Thoracic aorta (tissue), 2 donors: ENCODE results near the gene CHN2. TPM values are rescaled to one million over a fixed set of nuclear protein-coding genes. Genes with fewer than 3 reads are reported as not detected.
A peak's percentile ranks its signal among the peaks of the same experiment; 100 is the strongest.

Experiments
- ATAC-seq: fragments of 150-250 bp; one replicate; pipeline ENCODE4 v1.8.0; 2017; ENCODE audit warnings: low read depth; ENCODE audit not compliant: insufficient number of reproducible peaks, low FRiP score
- DNase-seq: peaks from one replicate; pipeline ENCODE4 v3.0.0-alpha.2; 2020; ENCODE audit warnings: low spot score
- H3K27ac ChIP-seq, 2 donors: fragments of 200-600 bp; sonication (generic); 1 replicate in 1 of 2; 2 replicates in 1 of 2; pipeline ENCODE4 v1.5.1; 2016; ENCODE audit warnings: mild to moderate bottlenecking in 2 of 2, moderate library complexity in 2 of 2
- H3K27me3 ChIP-seq: fragments of 200-600 bp; sonication (generic); replicated peaks from 2 replicates; pipeline ENCODE4 v1.6.0; 2016; ENCODE audit warnings: mild to moderate bottlenecking; ENCODE audit not compliant: insufficient read depth
- H3K36me3 ChIP-seq: fragments of 200-600 bp; sonication (generic); one replicate; pipeline ENCODE4 v1.5.1; 2016
- H3K4me1 ChIP-seq, 2 donors: fragments of 200-600 bp; sonication (generic); 1 replicate in 1 of 2; 2 replicates in 1 of 2; pipeline versions ENCODE4 v1.5.1 to v1.6.0; 2016; ENCODE audit warnings: low read depth in 2 of 2, mild to moderate bottlenecking in 1 of 2; ENCODE audit not compliant: control insufficient read depth in 1 of 2
- H3K4me3 ChIP-seq: fragments of 200-600 bp; sonication (generic); 2 replicates; pipeline ENCODE4 v1.5.1; 2016; ENCODE audit warnings: mild to moderate bottlenecking
- H3K9me3 ChIP-seq: fragments of 200-600 bp; sonication (generic); 2 replicates; pipeline ENCODE4 v1.5.1; 2016
- total RNA-seq, 2 donors: library from RNA; depleted of rRNA; stranded (reverse); fragments of >200 nt; gene quantifications; one replicate each; pipeline versions ENCODE4 v1.1.0 to v1.2.3, GENCODE V29; 2016
- TF ChIP-seq, protein P1 (sequence below): fragments of 200-600 bp; sonication (generic); IDR thresholded peaks from one replicate; pipeline ENCODE4 v1.5.1; 2019; ENCODE audit warnings: antibody characterized with exemption

Gene CHN2
- total RNA-seq, 2 donors from 2014 or later: 22.6 to 44.7 TPM

DNA sequence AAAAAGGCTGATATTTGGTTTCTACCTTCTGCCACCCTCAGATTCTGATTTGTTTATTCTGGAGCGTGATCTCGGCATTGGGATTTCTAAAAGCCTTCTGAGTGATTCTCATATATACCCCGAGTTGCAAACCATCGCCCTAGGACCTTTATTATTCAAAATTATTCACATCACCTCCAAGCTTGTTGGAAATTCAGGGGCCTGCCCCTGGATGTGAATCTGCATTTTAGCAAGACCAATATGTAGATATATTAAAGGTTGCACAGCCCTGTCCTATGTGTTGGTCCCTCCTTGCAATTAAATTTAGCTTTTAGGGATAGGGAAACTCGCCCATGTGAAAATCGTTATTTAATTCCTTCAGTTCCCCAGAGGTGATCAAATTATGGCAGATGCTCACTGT, 9.0 kb upstream of the CHN2 start:
- TF ChIP-seq, protein P1, sequence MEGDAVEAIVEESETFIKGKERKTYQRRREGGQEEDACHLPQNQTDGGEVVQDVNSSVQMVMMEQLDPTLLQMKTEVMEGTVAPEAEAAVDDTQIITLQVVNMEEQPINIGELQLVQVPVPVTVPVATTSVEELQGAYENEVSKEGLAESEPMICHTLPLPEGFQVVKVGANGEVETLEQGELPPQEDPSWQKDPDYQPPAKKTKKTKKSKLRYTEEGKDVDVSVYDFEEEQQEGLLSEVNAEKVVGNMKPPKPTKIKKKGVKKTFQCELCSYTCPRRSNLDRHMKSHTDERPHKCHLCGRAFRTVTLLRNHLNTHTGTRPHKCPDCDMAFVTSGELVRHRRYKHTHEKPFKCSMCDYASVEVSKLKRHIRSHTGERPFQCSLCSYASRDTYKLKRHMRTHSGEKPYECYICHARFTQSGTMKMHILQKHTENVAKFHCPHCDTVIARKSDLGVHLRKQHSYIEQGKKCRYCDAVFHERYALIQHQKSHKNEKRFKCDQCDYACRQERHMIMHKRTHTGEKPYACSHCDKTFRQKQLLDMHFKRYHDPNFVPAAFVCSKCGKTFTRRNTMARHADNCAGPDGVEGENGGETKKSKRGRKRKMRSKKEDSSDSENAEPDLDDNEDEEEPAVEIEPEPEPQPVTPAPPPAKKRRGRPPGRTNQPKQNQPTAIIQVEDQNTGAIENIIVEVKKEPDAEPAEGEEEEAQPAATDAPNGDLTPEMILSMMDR: no peak
- Histone ChIP-seq H3K4me1 (peaks cover 0 to 6% of the 10 kb centered on the region in 2 donors), H3K27me3 (no peaks in the 10 kb centered on the region), H3K36me3 (no peaks in the 10 kb centered on the region), H3K27ac (no peak overlapping the region), H3K9me3 (no peaks in the 10 kb centered on the region), H3K4me3 (no peak overlapping the region)
- DNase-seq (no peak), ATAC-seq (no peak)

DNA sequence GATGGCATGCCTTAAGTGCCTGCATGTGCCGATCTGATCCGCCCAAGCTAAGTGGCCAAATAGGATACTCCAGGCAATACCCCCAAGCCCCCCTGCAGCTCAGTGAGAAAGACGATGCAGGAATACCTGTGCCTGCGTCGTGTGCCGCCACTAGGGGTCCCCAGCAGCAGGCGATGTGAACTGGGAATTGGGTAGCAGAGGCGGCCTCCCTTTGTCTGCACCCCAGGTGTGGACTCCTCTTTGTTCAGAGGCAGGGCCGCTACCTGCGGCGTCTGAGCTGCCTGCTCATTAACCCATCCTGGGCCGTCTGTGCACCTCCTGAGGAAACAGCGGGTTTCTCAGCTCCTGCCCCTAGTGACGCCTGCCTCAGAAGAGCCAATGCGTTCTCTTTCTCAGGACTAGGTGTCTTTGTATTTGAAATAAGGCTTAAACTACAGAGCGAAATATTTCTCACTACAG, 4.8 kb upstream of the CHN2 start:
- H3K27me3 ChIP-seq: no peaks in the 10 kb centered on the region
- H3K9me3 ChIP-seq: no peaks in the 10 kb centered on the region
- TF ChIP-seq, protein P1: peak; percentile 66
- no peaks in the 10 kb centered on the region for H3K36me3 ChIP-seq
- H3K4me3 ChIP-seq: no peak overlapping the region
- peaks cover 0 to 6% of the 10 kb centered on the region in 2 donors for H3K4me1 ChIP-seq
- no peak for ATAC-seq
- H3K27ac ChIP-seq: no peak overlapping the region
- DNase-seq: no peak

DNA sequence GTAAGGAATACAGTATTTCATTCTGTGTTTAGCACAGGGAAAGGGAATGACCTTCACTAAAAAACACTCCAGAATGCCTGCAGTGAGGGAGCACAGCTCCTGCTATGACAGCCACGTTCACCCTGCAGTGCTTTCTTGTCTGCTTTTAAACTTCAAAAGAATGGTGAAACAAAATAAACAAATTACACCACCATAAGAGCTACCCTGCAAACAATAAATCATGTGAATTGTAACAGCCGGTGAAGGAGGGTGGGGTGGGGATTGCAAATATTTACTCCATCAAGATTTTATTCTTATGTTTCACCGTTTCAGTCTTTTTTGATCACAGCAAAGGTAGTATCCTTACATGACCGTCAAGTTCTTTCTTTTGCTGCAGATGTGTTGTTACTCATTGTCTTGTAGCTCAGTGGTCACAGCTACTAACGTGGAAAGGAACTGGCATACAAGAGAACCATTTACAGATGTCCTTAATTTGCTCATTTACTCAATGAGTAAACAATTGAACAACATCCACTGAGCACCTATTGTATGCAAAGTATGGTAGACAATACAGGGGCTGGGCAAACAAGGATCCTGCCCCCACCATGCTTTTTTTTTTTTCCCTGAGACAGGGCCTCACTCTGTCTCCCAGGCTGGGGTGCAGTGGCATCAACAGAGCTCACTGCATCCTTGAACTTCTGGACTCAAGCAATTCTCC, 4.1 kb upstream of the CHN2 start:
- no peaks in the 10 kb centered on the region for H3K27me3 ChIP-seq

DNA sequence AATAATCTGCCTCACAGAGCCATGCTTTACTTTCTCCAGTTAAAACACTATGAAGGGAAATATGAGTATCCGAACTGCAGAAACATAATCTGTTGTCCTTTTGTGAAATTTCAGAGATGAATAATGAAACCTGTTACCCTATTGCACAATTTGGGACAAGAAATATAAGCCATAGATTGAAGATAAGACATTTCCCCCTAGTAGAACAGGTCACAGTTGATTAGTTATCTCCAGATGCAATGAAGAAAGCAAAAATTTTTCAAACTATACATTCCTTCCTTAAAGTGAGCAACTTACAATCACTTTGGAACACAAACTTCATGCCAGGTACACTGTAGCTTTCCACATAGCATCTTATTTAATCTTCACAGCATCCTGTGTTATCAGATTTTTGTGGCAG, 2.3 kb upstream of the CHN2 start:
- H3K36me3 ChIP-seq: no peaks in the 10 kb centered on the region
- H3K4me1 ChIP-seq: peaks cover 0 to 6% of the 10 kb centered on the region in 2 donors
- no peak overlapping the region for H3K4me3 ChIP-seq
- no peak overlapping the region for H3K27ac ChIP-seq
- TF ChIP-seq, protein P1: no peak
- no peaks in the 10 kb centered on the region for H3K9me3 ChIP-seq
- ATAC-seq (no peak), DNase-seq (no peak)
- no peaks in the 10 kb centered on the region for H3K27me3 ChIP-seq

More for the DNA sequence above, 4.1 kb upstream of the CHN2 start:
- Histone ChIP-seq H3K9me3 (no peaks in the 10 kb centered on the region), H3K36me3 (no peaks in the 10 kb centered on the region), H3K4me3 (no peak overlapping the region), H3K27ac (no peak overlapping the region), H3K4me1 (peaks cover 0 to 6% of the 10 kb centered on the region in 2 donors)
- TF ChIP-seq, protein P1: no peak
- no peak for ATAC-seq
- DNase-seq: no peak

DNA sequence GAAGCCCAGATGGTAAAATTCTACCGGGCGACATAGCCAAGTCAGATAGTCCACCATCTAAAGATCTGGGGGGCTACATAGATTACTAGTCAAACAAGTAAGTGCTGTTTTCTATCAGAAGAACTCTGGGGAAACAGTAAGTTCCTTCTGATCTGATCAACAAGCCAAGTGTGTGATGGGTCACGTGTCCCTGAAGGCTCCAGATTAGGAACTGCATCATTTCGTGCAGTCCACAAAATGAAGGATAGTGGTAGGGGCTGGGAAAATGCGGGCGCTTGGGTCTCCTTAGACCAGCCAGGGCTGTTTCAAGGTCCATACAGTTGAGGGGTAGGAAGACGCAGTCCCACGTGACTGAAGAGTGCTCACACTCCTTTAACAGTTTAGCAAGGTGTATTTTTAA, 1.8 kb upstream of the CHN2 start:
- ATAC-seq: no peak

More for the DNA sequence above, 1.8 kb upstream of the CHN2 start:
- Histone ChIP-seq H3K27me3 (no peaks in the 10 kb centered on the region), H3K27ac (no peak overlapping the region), H3K9me3 (no peaks in the 10 kb centered on the region), H3K36me3 (no peaks in the 10 kb centered on the region), H3K4me1 (peaks cover 0 to 6% of the 10 kb centered on the region in 2 donors), H3K4me3 (no peak overlapping the region)
- TF ChIP-seq, protein P1: no peak
- no peak for DNase-seq
